ENCODE results near the gene CAPS.

GRCh38 chr19:5952193-5953029, 38.4 kb downstream of the CAPS start:
- TF ChIP-seq CTCF (IDR thresholded peaks at IDR 0.05): no peak
- TF ChIP-seq POLR2AphosphoS5 (IDR thresholded peaks at IDR 0.05): no peak
